Measurements from ENCODE around the gene DCD.
A peak's percentile ranks its signal among the peaks of the same experiment; 100 is the strongest.

The DCD gene

GRCh38 chr12:54648265-54648664 is at the start of gene DCD:
DCD (minus strand) TSS chr12:54648365; CDS start chr12:54648303, 62 bp downstream.
- no peak within 1 kb of the TSS for H3K4me3 ChIP-seq (ENCODE audit: low read depth, low read length)
- no peak for TF ChIP-seq CTCF (IDR thresholded peaks at IDR 0.05; ENCODE audit: insufficient read depth, low read depth, low read length, missing control alignments)
- DNase-seq (ENCODE audit: low read depth) = no peak

GRCh38 chr12:54697851-54698250 is 49.7 kb upstream of the DCD start:
- no peak for DNase-seq (ENCODE audit: low read depth)
- H3K4me3 ChIP-seq (ENCODE audit: low read depth, low read length) = no peak overlapping the region
- TF ChIP-seq CTCF (IDR thresholded peaks at IDR 0.05; ENCODE audit: insufficient read depth, low read depth, low read length, missing control alignments) = no peak

- no peak for TF ChIP-seq CTCF (IDR thresholded peaks at IDR 0.05; ENCODE audit: insufficient read depth, low read depth, low read length, missing control alignments)
- H3K4me3 ChIP-seq (ENCODE audit: low read depth, low read length) = no peak overlapping the region
- DNase-seq (ENCODE audit: low read depth) = peak; percentile 33
These were observed 44.2 kb upstream of the DCD start for GRCh38 chr12:54692353-54692752.

GRCh38 chr12:54689984-54690383 is 41.8 kb upstream of the DCD start:
- DNase-seq (ENCODE audit: low read depth) = no peak
- TF ChIP-seq CTCF (IDR thresholded peaks at IDR 0.05; ENCODE audit: insufficient read depth, low read depth, low read length, missing control alignments) = peak; percentile 15
- no peak overlapping the region for H3K4me3 ChIP-seq (ENCODE audit: low read depth, low read length)

GRCh38 chr12:54689034-54689372 is 40.8 kb upstream of the DCD start:
- DNase-seq (ENCODE audit: low read depth) = no peak
- TF ChIP-seq CTCF (IDR thresholded peaks at IDR 0.05; ENCODE audit: insufficient read depth, low read depth, low read length, missing control alignments) = no peak
- H3K4me3 ChIP-seq (ENCODE audit: low read depth, low read length) = no peak overlapping the region

GRCh38 chr12:54688309-54689033 is 40.3 kb upstream of the DCD start:
- TF ChIP-seq CTCF (IDR thresholded peaks at IDR 0.05; ENCODE audit: insufficient read depth, low read depth, low read length, missing control alignments) = no peak
- DNase-seq (ENCODE audit: low read depth) = no peak

More at GRCh38 chr12:54688309-54689033, 40.3 kb upstream of the DCD start:
- no peak overlapping the region for H3K4me3 ChIP-seq (ENCODE audit: low read depth, low read length)

All from GM12865 (cell line).